Measurements from ENCODE around the gene PTCH1.

Gene PTCH1

DNA sequence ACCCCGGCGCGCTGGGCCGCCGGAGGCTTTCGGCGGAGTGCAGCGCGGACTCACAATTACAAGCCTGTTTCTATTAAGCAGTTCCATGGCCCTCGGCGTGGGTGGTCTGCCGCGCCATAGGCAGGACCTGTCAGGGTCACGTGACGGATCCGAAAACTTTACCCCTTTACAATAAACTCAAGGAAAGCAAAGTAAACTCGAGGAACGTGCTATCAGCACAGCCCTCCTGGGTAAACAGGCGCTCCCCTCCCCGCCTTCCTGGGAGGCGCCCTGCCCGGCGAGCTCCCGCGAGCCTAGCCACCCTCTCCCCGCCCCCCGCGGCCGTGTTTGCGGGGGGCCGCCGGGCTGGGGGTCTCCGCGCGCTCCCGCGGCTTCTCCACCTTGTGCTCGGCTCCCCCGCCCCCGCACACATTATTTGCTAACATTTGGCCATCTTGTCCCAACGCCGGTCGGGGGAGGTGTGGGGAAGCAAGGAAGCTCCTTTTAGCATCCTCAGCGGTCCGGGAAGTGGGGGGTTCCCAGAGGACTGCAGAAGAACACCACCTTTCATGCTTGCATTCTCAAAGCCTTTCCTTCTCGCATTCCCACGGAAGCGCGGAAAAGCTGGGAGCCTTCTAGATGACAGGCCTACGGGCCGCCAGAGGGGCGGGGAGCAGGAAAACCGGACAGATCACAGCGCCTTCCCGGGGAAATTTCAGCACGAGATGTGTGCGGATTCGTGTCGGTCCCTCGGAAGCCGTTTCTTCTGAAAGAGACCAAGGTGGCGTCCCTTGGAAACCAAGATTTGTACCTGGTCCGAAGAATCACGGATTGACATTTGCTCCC, at the start of gene PTCH1:
PTCH1 (minus strand) TSS at position 238 of the 825 bp plus-strand sequence.
- H3K4me3 ChIP-seq (ENCODE audit: low read depth, low read length), result peak within 1 kb of the TSS; percentile 50

DNA sequence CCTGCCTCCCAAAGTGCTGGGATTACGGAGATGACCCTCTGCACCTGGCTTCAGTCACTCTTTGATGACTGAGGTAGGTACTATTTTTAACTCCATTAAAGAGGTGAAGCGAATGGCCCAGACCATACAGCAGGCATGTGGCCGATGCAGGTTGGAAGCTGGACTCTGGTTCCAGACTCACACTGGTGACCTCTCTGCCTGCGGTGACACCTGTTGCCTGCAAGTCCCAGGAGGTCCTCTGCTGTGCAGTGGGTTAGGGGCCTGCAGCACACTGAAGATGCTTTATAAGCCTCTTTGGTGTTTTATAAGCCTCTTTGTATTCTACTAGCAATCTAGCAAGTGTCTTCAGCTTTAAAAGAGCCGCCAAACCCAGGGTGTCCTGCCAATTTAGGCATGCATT, 49.2 kb upstream of the PTCH1 start:
- no peak overlapping the region for H3K4me3 ChIP-seq (ENCODE audit: low read depth, low read length)

DNA sequence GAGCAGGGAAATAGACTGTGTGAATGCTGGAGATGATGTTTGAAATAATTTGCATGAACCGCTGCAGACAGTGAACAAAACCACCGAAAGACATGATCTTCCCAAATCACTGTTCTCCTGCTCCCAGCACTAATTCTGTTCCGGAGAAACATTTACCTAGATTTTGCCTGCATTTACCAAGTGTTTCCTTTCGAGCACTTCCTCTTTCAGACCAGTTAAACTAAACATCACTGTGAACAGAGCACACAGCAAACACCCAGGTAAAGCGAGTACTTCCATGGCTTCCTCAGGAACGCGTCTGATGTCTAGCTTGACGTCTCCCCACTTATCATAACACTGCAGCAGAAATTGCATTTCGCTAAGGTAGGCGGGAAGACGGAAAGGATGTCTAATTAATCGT, 45.1 kb upstream of the PTCH1 start:
- H3K4me3 ChIP-seq (ENCODE audit: low read depth, low read length), result no peak overlapping the region

DNA sequence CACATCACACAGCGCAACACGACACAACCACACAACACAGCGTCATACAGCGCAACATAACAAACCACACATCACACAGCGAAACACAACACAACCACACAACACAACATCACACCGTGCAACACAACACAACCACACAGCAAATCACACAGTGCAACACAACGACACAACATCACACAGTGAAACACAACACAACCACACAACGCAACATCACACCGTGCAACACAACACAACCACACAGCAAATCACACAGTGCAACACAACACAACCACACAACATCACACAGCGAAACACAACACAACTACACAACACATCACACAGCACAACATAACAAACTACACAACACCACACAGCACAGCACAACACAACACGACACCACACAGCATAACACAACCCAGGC, 40.4 kb upstream of the PTCH1 start:
- no peak overlapping the region for H3K4me3 ChIP-seq (ENCODE audit: low read depth, low read length)

DNA sequence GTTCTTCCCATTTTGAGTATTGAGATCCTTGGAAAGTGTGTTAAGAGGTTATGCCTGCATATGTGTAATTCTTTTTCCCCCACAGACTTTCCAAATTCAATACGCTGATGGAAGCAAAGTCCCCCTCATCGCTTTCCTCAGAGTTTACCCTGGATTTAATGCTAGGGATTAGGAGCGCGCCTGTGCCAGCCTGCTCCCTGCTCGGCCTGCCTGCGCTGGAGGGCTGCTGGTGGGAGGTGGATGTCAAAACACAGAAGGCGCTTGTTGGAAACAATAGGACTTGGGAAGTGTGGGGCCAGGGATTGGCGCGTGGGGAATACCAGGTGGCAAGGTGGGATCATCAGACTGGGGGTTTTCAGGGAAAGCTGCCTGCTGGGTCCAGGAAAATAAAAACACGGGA, 39.8 kb upstream of the PTCH1 start:
- no peak overlapping the region for H3K4me3 ChIP-seq (ENCODE audit: low read depth, low read length)

DNA sequence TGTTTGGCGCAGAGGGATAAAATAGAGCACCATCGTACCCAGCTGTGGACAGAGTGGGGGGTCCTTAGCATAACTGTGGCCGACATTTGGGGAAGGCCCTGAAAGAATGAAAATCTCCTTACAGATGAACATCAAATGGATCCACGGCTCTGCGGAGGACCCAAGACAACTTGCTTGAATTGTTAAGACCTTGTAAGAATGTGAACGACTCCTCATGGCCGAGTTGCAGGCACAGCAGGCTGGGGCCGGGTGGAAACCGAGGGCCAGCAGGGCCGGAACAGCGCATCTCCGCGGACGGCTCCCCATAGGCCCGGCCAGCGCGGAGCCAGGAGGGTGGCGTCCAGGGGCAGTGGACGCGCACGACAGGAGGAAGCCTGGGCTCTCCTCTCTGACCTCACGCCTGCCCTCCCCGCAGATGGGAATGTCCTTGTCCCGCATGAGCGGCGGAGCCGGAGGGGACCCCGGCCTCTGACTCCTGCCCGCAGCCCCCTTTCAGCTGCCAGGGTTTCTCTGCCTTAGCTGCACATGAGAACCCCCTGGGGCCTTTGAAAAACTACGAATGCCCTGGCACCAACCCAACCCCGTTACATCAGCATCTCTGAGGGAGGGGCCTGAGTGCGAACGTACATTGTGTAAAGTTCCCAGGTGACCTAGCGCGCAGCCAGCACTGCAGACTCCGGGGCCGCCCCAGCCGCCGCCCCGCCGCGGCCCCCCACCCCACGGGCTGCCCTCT, 36.2 kb upstream of the PTCH1 start:
- peak overlapping the region; percentile 37 for H3K4me3 ChIP-seq (ENCODE audit: low read depth, low read length)

DNA sequence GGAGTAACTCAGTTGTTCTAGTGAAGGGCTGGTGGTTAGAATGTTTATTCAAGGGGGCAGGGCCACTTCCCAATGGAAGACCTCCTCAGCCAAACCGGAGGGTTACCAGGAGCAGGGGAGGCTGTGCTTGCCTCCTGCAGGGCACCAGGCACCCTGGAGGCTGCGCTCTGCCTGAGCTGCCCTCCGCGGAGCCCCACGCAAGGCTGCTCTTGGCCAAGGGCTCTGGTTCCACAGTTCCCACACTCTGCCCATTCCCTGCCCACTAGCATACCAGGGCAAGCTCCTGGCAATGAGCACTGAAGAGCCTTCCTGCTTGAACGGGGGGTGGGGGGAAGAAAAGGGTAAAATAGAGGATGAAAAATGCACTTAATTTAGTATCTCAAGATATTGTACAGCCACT, 35.5 kb upstream of the PTCH1 start:
- H3K4me3 ChIP-seq (ENCODE audit: low read depth, low read length), result no peak overlapping the region

DNA sequence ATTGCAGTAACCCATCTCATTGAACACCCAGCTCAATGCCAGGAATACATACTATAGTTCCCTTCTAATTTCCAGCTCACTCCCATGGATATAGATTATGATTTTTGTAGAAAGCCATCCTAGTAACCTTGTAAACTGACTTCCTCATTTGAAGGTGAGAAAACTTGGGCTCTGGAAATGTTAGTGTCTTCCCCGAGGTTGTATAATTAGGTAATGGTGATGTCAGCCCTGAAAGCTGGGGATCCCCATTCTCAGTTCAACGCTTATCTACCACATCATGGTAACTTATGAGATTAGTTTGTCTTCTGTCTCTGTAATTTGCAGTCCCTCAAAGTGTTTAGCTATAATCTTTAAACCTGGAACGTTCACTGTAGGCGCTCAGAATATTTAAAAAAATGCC, 34.6 kb upstream of the PTCH1 start:
- H3K4me3 ChIP-seq (ENCODE audit: low read depth, low read length), result no peak overlapping the region

DNA sequence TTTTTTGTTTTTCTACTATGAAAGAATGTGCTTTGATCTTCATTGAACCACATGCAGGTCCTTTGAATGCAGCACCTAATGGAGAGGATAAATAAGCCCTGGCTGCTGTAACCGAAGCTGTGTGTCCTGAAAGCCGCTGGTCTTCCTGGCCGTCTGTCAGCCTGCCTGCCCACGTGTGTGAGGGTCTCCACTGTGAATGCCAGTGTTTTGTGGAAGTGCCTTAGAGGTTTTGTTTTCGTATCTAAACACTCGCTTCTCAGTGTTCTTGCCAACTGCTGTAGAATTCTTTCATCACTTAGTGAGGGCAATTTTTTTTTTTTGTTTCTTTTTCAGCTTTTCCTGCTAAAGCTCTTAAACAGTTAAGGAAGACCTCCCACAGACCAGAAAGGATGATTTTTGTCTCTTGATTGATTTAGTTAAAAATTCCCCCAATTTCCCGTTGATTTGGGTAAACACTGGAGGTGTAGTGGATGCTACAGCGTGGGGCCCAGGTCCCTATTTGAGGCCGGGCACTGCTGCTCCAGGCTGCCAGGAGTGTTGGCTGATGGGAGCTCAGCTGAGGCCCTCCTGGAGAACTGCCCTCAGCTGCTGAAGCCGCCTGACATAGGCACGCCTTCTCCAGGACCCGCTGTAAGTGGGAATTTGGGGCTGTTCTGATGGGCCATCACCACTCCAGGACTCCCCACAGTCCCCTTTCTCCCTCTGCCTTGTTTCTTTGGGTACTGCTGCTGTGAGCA, 29.2 kb upstream of the PTCH1 start:
- no peak overlapping the region for H3K4me3 ChIP-seq (ENCODE audit: low read depth, low read length)

DNA sequence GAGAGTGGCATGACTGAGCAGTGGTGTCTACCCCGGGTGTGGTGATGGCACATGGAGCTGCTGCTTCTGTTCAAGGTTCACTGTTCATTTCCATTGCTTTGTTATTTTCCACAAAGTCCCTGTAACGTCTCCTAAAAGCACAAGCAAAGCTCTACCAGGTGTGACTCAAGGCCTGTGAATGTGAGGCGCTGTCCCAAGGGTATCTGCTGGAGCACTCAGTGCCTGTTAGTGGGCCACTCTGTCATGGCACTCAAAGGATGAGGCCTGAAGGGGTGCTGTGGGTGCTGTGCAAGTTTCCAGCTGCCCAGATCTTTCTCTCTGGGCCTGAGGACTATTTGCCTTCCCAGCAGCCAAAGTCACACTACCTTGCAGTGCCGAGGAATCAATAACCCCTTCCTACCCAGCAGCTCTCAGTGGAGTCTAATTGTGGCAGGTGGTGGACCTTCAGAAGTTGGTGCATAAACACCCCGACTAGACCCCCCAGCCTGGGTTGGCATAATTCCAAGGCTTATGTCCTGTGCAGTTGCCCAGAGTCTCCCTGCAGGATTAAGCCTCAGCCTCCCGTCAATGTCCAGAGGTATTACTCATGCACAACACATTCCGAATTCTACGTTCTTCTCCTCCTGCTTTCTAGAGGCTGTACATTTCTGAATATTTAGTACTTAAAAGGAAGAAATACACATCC, 17.4 kb upstream of the PTCH1 start:
- H3K4me3 ChIP-seq (ENCODE audit: low read depth, low read length), result no peak overlapping the region

DNA sequence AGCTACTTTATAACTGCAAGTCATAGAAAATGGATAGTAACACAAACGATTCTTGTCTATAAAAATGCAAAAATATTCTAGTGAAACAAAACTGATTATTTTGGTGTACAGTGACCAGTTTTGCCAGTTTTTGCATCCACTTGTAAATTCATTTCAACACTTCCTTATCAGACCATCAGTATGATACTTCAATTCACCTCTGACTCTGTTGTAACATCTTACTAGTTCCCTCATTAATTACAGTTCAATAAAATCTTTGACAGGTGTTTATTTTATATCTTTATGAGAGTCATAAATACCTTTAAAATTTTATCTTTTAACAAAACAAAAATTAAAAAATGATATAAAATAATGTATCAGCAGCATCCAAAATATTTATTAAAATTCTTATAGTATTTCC, 13.1 kb upstream of the PTCH1 start:
- no peak overlapping the region for H3K4me3 ChIP-seq (ENCODE audit: low read depth, low read length)

DNA sequence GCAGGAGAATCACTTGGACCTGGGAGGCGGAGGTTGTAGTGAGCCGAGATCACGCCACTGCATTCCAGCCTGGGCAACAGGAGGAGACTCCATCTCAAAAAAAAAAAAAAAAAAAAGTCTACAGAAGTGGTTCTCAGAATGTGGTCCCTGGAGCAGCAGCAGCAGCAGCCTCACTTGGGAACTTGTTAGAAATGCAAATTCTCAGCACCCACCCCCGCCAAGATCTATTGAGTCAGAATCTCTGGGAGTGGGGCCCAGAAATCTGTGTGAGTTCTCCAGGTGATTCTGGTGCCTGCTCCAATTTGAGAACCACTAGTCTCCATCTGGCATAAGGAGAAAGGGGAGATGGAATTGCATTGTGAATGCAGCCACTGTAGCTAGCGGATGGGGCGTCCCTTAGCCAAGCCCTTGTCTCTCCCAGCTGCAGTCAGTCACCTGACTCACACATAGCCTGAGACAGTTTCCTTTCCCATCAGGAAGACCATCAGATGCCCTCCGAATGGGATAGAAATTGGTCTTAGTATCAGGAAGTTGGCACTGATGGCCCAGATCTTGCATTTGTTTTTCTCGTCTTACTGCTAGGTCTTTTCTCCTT, 12.2 kb upstream of the PTCH1 start:
- no peak overlapping the region for H3K4me3 ChIP-seq (ENCODE audit: low read depth, low read length)

DNA sequence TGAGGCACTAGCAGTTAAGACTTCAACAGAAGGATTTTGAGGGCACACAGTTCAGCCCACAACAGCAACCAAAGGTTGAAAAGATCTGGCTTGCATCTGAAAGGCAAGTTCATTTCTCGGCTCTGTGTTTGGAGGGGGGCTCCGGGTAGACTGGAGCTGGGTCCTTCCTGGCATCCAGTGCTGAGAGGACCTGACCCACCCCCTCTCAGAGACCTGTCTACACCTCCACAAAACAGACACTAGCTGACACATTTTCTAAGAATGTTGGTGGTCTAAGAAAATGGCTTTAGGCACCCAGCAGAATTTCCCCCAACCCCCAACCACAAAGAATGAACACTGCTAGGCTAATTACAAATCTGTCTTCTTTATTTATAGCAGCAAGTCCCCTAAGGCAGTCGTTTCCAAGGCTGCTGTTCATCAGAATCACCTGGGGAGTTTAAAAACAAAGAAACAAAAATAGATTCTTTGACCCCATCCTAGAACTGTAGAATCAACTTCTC, 6.2 kb upstream of the PTCH1 start:
- H3K4me3 ChIP-seq (ENCODE audit: low read depth, low read length), result no peak overlapping the region

DNA sequence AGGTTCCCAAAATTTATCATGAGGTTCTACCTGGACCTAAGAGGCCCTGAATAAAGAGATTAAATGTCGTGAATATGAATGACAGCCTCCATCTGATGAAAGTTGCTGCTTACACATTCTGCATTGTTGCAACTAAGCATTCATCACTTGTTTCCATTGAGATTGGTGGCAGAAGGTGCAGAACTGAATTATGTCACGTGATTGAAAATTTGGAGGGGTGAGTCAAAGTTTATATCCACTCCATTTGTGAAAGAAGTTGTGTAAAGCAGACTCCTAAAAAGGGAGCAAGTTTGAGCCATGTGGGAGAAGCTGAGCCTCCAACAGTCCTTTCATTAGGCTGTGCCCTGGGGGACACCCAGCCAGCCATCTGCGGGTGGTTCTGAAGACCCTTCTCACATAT, 4.9 kb upstream of the PTCH1 start:
- no peak overlapping the region for H3K4me3 ChIP-seq (ENCODE audit: low read depth, low read length)

DNA sequence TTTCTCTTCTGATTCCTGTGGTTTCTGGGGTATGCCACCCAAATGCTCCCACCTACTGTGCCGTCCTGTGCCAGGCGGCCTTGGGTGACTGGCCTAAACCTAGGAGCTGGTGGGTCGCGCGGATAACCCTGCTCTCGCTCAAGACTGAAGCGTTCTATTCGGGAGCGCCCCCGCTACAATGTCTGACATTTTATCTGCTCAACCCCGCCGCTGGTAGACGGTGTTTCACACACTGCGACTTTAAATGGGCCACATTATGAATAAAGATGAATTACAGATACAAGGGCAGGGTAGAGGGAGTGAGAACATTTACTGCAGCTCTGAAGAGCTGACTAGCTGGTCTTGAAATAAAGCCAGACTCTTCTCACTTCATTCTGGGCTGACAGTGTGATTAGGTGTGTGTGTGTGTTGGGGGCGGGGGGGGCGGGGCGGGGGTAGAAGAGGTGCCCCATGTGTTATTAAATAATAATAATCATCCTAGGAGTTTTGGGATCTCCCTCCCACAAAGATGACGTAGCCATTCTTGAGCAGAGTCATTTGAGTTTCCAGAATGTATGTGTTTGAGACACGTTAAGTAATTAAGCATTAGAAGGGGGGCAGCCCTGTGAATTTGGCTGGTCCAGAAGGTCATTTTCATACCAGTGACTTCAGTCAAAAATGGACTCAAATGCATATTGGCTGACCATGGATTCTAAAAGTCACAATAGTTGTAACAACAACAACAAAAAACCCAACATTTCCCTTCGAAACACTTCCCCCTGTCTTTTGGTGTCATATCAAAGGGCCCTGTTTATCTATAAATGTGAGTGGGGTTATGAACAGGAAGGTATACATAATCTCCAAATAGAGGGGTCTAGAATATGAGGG, 1.0 kb upstream of the PTCH1 start:
- H3K4me3 ChIP-seq (ENCODE audit: low read depth, low read length), result peak overlapping the region; percentile 8

DNA sequence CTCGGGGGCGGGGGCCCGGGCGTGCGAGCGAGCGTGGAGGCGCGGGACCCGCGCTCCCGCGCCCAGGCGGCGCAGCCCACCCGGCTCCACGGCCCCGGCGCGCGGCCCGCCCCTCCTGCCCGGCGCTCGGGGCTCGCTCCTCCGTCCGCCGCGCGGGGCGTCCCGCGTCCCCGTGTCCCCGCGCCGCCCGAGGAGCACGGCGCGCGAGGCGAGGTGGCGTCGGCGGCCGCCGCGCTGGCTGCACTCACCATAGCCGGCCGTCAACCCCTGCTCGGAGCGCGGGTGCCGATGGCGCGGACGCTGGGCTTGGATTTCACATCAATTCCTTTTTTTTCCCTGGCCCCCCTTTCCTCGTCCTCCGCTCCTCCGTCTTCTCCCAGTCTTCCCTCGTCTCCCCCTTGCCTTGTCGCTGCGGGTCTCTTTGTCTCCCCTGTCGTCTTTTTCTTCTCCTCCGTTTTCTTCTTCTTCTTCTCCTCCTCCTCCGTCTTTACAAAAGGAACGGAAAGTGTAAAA, 494 bp downstream of the PTCH1 start:
- peak overlapping the region; percentile 50 for H3K4me3 ChIP-seq (ENCODE audit: low read depth, low read length)

DNA sequence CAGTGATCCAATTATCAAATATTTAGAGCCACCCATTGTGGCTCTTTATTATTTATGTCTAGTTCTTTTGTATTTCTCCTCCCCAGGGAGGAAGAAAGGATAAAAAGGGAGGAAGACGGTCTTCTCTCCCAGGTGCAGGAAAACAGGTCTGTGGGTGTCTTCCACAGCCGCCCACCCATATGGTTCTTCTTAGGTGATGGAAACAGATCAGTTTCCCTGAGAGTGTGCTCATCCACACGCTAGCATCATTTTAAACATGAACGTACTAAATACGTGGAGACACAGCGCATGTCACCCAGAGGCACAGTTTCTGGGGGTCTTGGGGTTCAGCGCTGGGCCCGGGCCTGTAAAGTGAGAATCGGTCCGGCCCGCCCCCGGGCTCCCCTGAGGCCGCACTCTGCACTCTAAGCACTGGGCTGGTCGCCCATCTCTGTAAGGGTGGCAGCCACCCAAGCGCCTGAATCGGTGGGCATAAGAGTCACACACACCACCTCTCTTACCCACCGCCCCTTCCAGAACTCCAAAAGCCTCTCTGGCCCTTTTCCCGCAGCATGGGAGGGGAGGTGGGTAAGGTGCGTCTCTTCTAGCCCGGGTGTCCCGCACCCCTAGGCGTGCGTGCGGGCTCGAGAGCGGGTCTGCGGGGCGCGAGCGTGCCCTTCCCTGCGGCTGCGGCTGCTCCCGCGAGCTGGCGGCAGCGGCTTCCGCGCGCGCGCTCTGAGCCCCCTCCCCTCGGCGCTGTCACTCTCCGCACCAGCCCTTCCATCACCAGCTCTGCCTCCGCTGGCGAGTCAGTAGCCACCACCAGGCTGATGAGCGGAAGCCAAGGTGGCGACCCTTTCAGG, 1.3 kb downstream of the PTCH1 start:
- H3K4me3 ChIP-seq (ENCODE audit: low read depth, low read length), result peak overlapping the region; percentile 50

DNA sequence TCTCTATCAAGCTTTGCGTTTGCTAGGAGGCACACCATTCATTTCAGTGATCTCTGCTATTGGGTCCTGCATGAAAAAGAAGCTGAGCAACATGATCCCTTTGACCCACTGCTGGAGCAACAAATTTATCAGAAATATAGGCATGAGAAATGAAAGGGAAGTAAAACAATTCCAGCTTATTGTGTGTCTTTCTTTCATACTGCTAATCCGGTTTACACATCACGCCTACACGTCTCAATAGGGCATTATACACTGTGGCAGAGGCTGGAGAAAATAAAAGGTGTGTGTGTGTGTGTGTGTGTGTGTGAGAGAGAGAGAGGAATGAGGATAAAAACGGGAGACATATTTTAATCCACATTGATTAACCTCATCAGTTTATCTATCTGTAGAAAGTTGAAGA, 2.4 kb downstream of the PTCH1 start:
- H3K4me3 ChIP-seq (ENCODE audit: low read depth, low read length), result no peak overlapping the region

DNA sequence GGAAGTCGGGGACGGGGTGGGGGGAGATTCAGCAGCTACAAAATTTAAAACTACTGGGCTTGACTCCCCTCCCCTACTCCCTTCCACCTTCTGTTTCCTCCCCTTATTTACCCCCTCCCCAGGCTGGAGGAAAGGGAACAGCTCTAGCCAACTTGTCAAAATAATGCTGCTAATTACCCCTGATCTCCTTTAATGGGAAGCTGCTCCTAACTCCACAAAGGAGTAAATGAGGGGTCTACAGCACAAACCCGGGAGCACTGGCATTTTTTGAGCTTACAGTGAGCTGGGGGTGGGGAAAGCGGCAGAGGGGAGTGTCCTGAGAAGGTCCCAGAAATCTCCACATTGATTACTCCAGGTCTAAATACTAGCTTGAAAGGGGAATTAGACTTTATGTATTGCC, 3.1 kb downstream of the PTCH1 start:
- H3K4me3 ChIP-seq (ENCODE audit: low read depth, low read length), result no peak overlapping the region

Measured in iPS-11a (cell line).